ENCODE data around the gene VWCE.

- TF ChIP-seq, protein P1, sequence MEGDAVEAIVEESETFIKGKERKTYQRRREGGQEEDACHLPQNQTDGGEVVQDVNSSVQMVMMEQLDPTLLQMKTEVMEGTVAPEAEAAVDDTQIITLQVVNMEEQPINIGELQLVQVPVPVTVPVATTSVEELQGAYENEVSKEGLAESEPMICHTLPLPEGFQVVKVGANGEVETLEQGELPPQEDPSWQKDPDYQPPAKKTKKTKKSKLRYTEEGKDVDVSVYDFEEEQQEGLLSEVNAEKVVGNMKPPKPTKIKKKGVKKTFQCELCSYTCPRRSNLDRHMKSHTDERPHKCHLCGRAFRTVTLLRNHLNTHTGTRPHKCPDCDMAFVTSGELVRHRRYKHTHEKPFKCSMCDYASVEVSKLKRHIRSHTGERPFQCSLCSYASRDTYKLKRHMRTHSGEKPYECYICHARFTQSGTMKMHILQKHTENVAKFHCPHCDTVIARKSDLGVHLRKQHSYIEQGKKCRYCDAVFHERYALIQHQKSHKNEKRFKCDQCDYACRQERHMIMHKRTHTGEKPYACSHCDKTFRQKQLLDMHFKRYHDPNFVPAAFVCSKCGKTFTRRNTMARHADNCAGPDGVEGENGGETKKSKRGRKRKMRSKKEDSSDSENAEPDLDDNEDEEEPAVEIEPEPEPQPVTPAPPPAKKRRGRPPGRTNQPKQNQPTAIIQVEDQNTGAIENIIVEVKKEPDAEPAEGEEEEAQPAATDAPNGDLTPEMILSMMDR (IDR thresholded peaks at IDR 0.05): no peak
- no peak for TF ChIP-seq POLR2A (IDR thresholded peaks at IDR 0.05; ENCODE audit: low read depth)
- no peak for TF ChIP-seq POLR2AphosphoS5 (IDR thresholded peaks at IDR 0.05)
- TF ChIP-seq EP300 (IDR thresholded peaks at IDR 0.05): no peak
Measured at GRCh38 chr11:61309739-61310138, 14.6 kb upstream of the VWCE start.

Data from esophagus muscularis mucosa (tissue), 4 donors.